Measurements from ENCODE around the gene EMB. TPM values are rescaled to one million over a fixed set of nuclear protein-coding genes. Genes with fewer than 3 reads are reported as not detected.
"Not testable (repeated sequence)": the region's sequence is repeated elsewhere in the genome, so short reads cannot be mapped to it uniquely, and the experiment has no call there.

The EMB gene
- total RNA-seq, 1 donor from 2014 or later = 30.3 TPM

- no peak overlapping the region for H3K27ac ChIP-seq
- no peaks in the 10 kb centered on the region for H3K9me3 ChIP-seq
- ATAC-seq (no peak), DNase-seq (no peak)
- H3K27me3 ChIP-seq (ENCODE audit: low read depth) = no peaks in the 10 kb centered on the region
- TF ChIP-seq CTCF (IDR thresholded peaks at IDR 0.05) = no peak
- no peaks in the 10 kb centered on the region for H3K4me1 ChIP-seq
- intact Hi-C loops (cut with DNase I) = no loop called here
- H3K36me3 ChIP-seq = no peaks in the 10 kb centered on the region
- no peak overlapping the region for H3K4me3 ChIP-seq
Measured at GRCh38 chr5:50365426-50366251, 75.4 kb downstream of the EMB start.

- H3K27ac ChIP-seq; H3K4me1 ChIP-seq; H3K36me3 ChIP-seq; intact Hi-C loops (cut with DNase I); H3K4me3 ChIP-seq; H3K27me3 ChIP-seq (ENCODE audit: low read depth); DNase-seq; ATAC-seq; H3K9me3 ChIP-seq: not testable (repeated sequence)
Measured at GRCh38 chr5:50364535-50365309, 76.4 kb downstream of the EMB start.

GRCh38 chr5:50359187-50359586 is 81.9 kb downstream of the EMB start:
- intact Hi-C loops (cut with DNase I) = no loop called here
- ATAC-seq (no peak), DNase-seq (no peak)
- Histone ChIP-seq H3K4me3 (no peak overlapping the region), H3K36me3 (no peaks in the 10 kb centered on the region), H3K9me3 (no peaks in the 10 kb centered on the region), H3K27me3 (ENCODE audit: low read depth) (no peaks in the 10 kb centered on the region), H3K4me1 (no peaks in the 10 kb centered on the region), H3K27ac (no peak overlapping the region)
- TF ChIP-seq CTCF (IDR thresholded peaks at IDR 0.05) = no peak

- Histone ChIP-seq H3K27ac (no peak overlapping the region), H3K4me3 (no peak overlapping the region), H3K4me1 (no peaks in the 10 kb centered on the region), H3K27me3 (ENCODE audit: low read depth) (no peaks in the 10 kb centered on the region), H3K9me3 (no peaks in the 10 kb centered on the region), H3K36me3 (no peaks in the 10 kb centered on the region)
- TF ChIP-seq CTCF (IDR thresholded peaks at IDR 0.05) = no peak
- no peak for ATAC-seq
- no peak for DNase-seq
- intact Hi-C loops (cut with DNase I) = no loop called here
Measured at GRCh38 chr5:50352382-50352781, 88.7 kb downstream of the EMB start.

Other genes starting within 250 kb of the EMB start
- 54.6 TPM for gene PARP8, start 225.3 kb upstream of the EMB start, total RNA-seq